Stomach (tissue), 8 donors: ENCODE data around the gene FREM2. TPM values are rescaled to one million over a fixed set of nuclear protein-coding genes. Genes with fewer than 3 reads are reported as not detected.

Experiments
- polyA plus RNA-seq, 3 donors: library from polyadenylated mRNA; stranded (reverse); fragments of 200-250 nt; gene quantifications; one replicate each; pipeline ENCODE4 v1.2.3, GENCODE V29; 2013
- small RNA-seq, 4 donors: library from RNA; depleted of rRNA; stranded (forward); fragments of <200 nt; gene quantifications; one replicate each; pipeline ENCODE3, GENCODE V24; 2016
- total RNA-seq, 5 donors: library from RNA; depleted of rRNA; stranded (reverse); fragments of >200 nt; gene quantifications; one replicate each; pipeline versions ENCODE4 v1.1.0 to v1.2.3, GENCODE V29; 2014 to 2016
- donor health status: healthy with polysubstance abuse.
- donor health status: Bipolar disorder and iron deficiency.
- donor health status: healthy.

The FREM2 gene
- total and polyA plus RNA-seq, 8 donors: 0.37 to 18.0 (median 1.3) TPM

Small RNAs within 50 kb of the gene (small RNA-seq; reads per million reads assigned to genes)
- gene PLA2G12AP2 (0 reads per million in 4 donors), gene RNU6-56P (0 reads per million in 4 donors)
